T-helper 1 cell (primary cell): ENCODE results near the gene SIGLEC1.

ENCODE experiments used
- DNase-seq, 5 donors: peaks; one replicate each; pipeline ENCODE4 v3.0.0-alpha.2; 2012 to 2020

Gene SIGLEC1

GRCh38 chr20:3727401-3728021 lies 15.1 kb upstream of the SIGLEC1 start:
- no peak for DNase-seq

- no peak for DNase-seq
These were observed 12.0 kb upstream of the SIGLEC1 start for GRCh38 chr20:3724356-3724755.

- no peak for DNase-seq
These were observed 10.9 kb upstream of the SIGLEC1 start for GRCh38 chr20:3723284-3723683.

GRCh38 chr20:3721912-3722311 lies 9.5 kb upstream of the SIGLEC1 start:
- DNase-seq, result no peak

- no peak for DNase-seq
These were observed 8.2 kb upstream of the SIGLEC1 start for GRCh38 chr20:3720626-3721025.

- DNase-seq, result no peak
These were observed 7.7 kb upstream of the SIGLEC1 start for GRCh38 chr20:3720068-3720467.

GRCh38 chr20:3719046-3719445 lies 6.6 kb upstream of the SIGLEC1 start:
- DNase-seq, result no peak

- peak in 2 of 5 donors; percentile 9 to 25 for DNase-seq
These were observed 3.9 kb upstream of the SIGLEC1 start for GRCh38 chr20:3716195-3716834.

- no peak for DNase-seq
These were observed 1.7 kb upstream of the SIGLEC1 start for GRCh38 chr20:3714092-3714491.

- DNase-seq, result no peak
These were observed 887 bp downstream of the SIGLEC1 start for GRCh38 chr20:3711484-3711941.

- DNase-seq, result peak; percentile 33 to 65 (median 63)
These were observed 1.5 kb downstream of the SIGLEC1 start for GRCh38 chr20:3710703-3711483.

- no peak for DNase-seq
These were observed 2.4 kb downstream of the SIGLEC1 start for GRCh38 chr20:3710011-3710466.

- no peak for DNase-seq
These were observed 4.9 kb downstream of the SIGLEC1 start for GRCh38 chr20:3707508-3707899.

- DNase-seq, result no peak
These were observed 5.5 kb downstream of the SIGLEC1 start for GRCh38 chr20:3706774-3707507.

GRCh38 chr20:3705970-3706739 lies 6.2 kb downstream of the SIGLEC1 start:
- DNase-seq, result no peak

- no peak for DNase-seq
These were observed 6.9 kb downstream of the SIGLEC1 start for GRCh38 chr20:3705491-3705969.

- no peak for DNase-seq
These were observed 8.3 kb downstream of the SIGLEC1 start for GRCh38 chr20:3704087-3704486.

- no peak for DNase-seq
These were observed 9.6 kb downstream of the SIGLEC1 start for GRCh38 chr20:3702611-3703391.

GRCh38 chr20:3701061-3701998 lies 11.1 kb downstream of the SIGLEC1 start:
- no peak for DNase-seq

GRCh38 chr20:3699037-3699436 lies 13.4 kb downstream of the SIGLEC1 start:
- DNase-seq, result no peak
